ENCODE results near the gene MYF5.

MYF5 gene

DNA sequence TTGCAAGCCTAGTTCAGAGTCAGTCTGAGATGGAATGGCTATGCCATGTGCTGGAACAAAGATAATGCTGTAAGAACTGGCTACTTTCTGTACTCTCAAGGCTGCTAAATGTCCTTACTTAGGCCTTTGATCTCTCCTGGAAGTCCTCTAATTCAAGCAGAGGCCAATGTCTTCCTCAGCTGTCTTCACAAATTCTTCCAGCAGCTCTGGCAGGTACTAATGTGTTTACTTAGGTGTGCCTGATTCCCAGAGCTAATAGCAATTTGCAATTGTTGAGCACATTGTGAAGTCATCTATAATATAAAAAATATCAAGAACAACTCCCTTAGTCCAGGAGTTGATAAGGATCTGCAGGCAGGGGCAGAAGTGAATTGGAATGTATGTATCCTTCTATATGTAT, 3.8 kb upstream of the MYF5 start:
- Histone ChIP-seq H3K4me3 (ENCODE audit: low read depth, low read length) (no peak overlapping the region), H3K4me1 (ENCODE audit: control insufficient read depth, insufficient read depth, low read length) (no peaks in the 10 kb centered on the region), H3K9me3 (ENCODE audit: control insufficient read depth, insufficient read depth, low read depth, low read length) (no peaks in the 10 kb centered on the region), H3K27ac (ENCODE audit: extremely low read depth, low read depth, low read length) (no peak overlapping the region), H3K36me3 (ENCODE audit: control insufficient read depth in 2 of 2, insufficient read depth in 1 of 2, low read length in 2 of 2) (no peaks in the 10 kb centered on the region)
- ChIA-PET CTCF (interaction anchor here (0.7 kb wide), 1 partner anchor 63 kb away, joined by 3 read pairs; no protein-coding TSS in a partner anchor), POLR2A (no interaction called here)
- TF ChIP-seq ZNF140 (tag by site-specific recombination; IDR thresholded peaks at IDR 0.05), result no peak
- TF ChIP-seq PRDM1 (tag by site-specific recombination; IDR thresholded peaks at IDR 0.05), result no peak
- TF ChIP-seq ZNF175 (tag by site-specific recombination; IDR thresholded peaks at IDR 0.05), result no peak
- TF ChIP-seq ZNF510 (tag by site-specific recombination; IDR thresholded peaks at IDR 0.05; ENCODE audit: insufficient replicate concordance), result no peak
- TF ChIP-seq ZNF157 (tag by site-specific recombination; IDR thresholded peaks at IDR 0.05), result no peak
- no peak for TF ChIP-seq SALL2 (tag by site-specific recombination; IDR thresholded peaks at IDR 0.05; ENCODE audit: borderline replicate concordance)
- TF ChIP-seq ZNF248 (tag by site-specific recombination; IDR thresholded peaks at IDR 0.05), result no peak
- TF ChIP-seq ZNF394 (tag by site-specific recombination; IDR thresholded peaks at IDR 0.05; ENCODE audit: borderline replicate concordance), result no peak
- TF ChIP-seq ZNF837 (tag by site-specific recombination; IDR thresholded peaks at IDR 0.05), result no peak
- TF ChIP-seq ZNF514 (tag by site-specific recombination; IDR thresholded peaks at IDR 0.05), result no peak
- TF ChIP-seq, protein P1, sequence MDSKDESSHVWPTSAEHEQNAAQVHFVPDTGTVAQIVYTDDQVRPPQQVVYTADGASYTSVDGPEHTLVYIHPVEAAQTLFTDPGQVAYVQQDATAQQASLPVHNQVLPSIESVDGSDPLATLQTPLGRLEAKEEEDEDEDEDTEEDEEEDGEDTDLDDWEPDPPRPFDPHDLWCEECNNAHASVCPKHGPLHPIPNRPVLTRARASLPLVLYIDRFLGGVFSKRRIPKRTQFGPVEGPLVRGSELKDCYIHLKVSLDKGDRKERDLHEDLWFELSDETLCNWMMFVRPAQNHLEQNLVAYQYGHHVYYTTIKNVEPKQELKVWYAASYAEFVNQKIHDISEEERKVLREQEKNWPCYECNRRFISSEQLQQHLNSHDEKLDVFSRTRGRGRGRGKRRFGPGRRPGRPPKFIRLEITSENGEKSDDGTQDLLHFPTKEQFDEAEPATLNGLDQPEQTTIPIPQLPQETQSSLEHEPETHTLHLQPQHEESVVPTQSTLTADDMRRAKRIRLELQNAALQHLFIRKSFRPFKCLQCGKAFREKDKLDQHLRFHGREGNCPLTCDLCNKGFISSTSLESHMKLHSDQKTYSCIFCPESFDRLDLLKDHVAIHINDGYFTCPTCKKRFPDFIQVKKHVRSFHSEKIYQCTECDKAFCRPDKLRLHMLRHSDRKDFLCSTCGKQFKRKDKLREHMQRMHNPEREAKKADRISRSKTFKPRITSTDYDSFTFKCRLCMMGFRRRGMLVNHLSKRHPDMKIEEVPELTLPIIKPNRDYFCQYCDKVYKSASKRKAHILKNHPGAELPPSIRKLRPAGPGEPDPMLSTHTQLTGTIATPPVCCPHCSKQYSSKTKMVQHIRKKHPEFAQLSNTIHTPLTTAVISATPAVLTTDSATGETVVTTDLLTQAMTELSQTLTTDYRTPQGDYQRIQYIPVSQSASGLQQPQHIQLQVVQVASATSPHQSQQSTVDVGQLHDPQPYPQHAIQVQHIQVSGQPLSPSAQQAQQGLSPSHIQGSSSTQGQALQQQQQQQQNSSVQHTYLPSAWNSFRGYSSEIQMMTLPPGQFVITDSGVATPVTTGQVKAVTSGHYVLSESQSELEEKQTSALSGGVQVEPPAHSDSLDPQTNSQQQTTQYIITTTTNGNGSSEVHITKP (tag by site-specific recombination; IDR thresholded peaks at IDR 0.05), result no peak
- no peak for TF ChIP-seq ZNF548 (tag by site-specific recombination; IDR thresholded peaks at IDR 0.05)
- TF ChIP-seq SP3 (tag by site-specific recombination; IDR thresholded peaks at IDR 0.05), result no peak
- no peak for TF ChIP-seq MYNN (tag by site-specific recombination; IDR thresholded peaks at IDR 0.05; ENCODE audit: borderline replicate concordance)
- TF ChIP-seq ZFHX2 (tag by site-specific recombination; conservative IDR thresholded peaks at IDR 0.05), result no peak

DNA sequence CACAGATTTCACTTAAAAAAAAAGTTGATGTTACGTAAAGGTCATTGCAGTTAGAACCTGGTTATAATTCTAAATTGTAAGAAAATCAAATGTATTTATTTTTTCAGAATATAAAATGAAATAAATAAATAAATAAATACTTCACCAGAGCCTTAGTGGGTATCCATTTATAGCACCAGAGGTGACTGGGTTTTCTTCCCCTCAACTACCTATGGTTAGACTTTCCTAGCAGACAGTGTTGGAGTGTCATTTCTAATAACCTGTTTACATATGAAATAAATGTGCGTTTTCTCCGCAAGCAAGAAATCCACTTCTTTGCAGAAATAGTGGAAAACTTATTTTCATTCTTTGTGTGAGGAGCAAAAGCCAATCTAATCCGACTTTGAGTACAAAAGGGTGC, 3.3 kb upstream of the MYF5 start:
- H3K27ac ChIP-seq (ENCODE audit: extremely low read depth, low read depth, low read length), result no peak overlapping the region
- H3K36me3 ChIP-seq (ENCODE audit: control insufficient read depth in 2 of 2, insufficient read depth in 1 of 2, low read length in 2 of 2), result no peaks in the 10 kb centered on the region
- POLR2A ChIA-PET, result no interaction called here
- H3K9me3 ChIP-seq (ENCODE audit: control insufficient read depth, insufficient read depth, low read depth, low read length), result no peaks in the 10 kb centered on the region
- no peaks in the 10 kb centered on the region for H3K4me1 ChIP-seq (ENCODE audit: control insufficient read depth, insufficient read depth, low read length)
- CTCF ChIA-PET, result no interaction called here
- TF ChIP-seq, protein P2, sequence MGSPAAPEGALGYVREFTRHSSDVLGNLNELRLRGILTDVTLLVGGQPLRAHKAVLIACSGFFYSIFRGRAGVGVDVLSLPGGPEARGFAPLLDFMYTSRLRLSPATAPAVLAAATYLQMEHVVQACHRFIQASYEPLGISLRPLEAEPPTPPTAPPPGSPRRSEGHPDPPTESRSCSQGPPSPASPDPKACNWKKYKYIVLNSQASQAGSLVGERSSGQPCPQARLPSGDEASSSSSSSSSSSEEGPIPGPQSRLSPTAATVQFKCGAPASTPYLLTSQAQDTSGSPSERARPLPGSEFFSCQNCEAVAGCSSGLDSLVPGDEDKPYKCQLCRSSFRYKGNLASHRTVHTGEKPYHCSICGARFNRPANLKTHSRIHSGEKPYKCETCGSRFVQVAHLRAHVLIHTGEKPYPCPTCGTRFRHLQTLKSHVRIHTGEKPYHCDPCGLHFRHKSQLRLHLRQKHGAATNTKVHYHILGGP (tag by site-specific recombination; IDR thresholded peaks at IDR 0.05), result no peak
- no peak for TF ChIP-seq HOXC10 (CRISPR knock-in tag; IDR thresholded peaks at IDR 0.05)
- no peak for TF ChIP-seq ZNF24 (tag by site-specific recombination; IDR thresholded peaks at IDR 0.05)
- TF ChIP-seq ZNF211 (tag by site-specific recombination; IDR thresholded peaks at IDR 0.05; ENCODE audit: low read depth), result no peak
- no peak for TF ChIP-seq ZNF596 (tag by site-specific recombination; IDR thresholded peaks at IDR 0.05)
- no peak for TF ChIP-seq ZNF677 (tag by site-specific recombination; IDR thresholded peaks at IDR 0.05)
- TF ChIP-seq, protein P3, sequence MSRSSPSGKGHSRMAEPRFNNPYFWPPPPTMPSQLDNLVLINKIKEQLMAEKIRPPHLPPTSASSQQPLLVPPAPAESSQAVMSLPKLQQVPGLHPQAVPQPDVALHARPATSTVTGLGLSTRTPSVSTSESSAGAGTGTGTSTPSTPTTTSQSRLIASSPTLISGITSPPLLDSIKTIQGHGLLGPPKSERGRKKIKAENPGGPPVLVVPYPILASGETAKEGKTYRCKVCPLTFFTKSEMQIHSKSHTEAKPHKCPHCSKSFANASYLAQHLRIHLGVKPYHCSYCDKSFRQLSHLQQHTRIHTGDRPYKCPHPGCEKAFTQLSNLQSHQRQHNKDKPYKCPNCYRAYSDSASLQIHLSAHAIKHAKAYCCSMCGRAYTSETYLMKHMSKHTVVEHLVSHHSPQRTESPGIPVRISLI (tag by site-specific recombination; IDR thresholded peaks at IDR 0.05), result no peak
- TF ChIP-seq ZNF202 (tag by site-specific recombination; IDR thresholded peaks at IDR 0.05; ENCODE audit: borderline replicate concordance), result no peak
- no peak for TF ChIP-seq HOXA7 (CRISPR knock-in tag; IDR thresholded peaks at IDR 0.05; ENCODE audit: borderline replicate concordance)
- TF ChIP-seq ZNF629 (tag by site-specific recombination; IDR thresholded peaks at IDR 0.05), result no peak
- TF ChIP-seq ZNF416 (tag by site-specific recombination; IDR thresholded peaks at IDR 0.05), result no peak
- no peak for TF ChIP-seq ZNF324 (tag by site-specific recombination; IDR thresholded peaks at IDR 0.05)
- no peak for TF ChIP-seq ZNF571 (tag by site-specific recombination; IDR thresholded peaks at IDR 0.05)
- TF ChIP-seq, protein P4, sequence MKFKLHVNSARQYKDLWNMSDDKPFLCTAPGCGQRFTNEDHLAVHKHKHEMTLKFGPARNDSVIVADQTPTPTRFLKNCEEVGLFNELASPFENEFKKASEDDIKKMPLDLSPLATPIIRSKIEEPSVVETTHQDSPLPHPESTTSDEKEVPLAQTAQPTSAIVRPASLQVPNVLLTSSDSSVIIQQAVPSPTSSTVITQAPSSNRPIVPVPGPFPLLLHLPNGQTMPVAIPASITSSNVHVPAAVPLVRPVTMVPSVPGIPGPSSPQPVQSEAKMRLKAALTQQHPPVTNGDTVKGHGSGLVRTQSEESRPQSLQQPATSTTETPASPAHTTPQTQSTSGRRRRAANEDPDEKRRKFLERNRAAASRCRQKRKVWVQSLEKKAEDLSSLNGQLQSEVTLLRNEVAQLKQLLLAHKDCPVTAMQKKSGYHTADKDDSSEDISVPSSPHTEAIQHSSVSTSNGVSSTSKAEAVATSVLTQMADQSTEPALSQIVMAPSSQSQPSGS (tag by site-specific recombination; IDR thresholded peaks at IDR 0.05; ENCODE audit: low read depth), result no peak
- H3K4me3 ChIP-seq (ENCODE audit: low read depth, low read length), result no peak overlapping the region
